K562 (cell line): ENCODE results near the gene ARHGAP33. TPM values are rescaled to one million over a fixed set of nuclear protein-coding genes. Genes with fewer than 3 reads are reported as not detected.
A peak's percentile ranks its signal among the peaks of the same experiment; 100 is the strongest.

Experiments used
- ATAC-seq: fragments of 200-7000 bp; cut with Tn5 transposase; 3 replicates; pipeline ENCODE4 v1.9.1; 2020; ENCODE audit warnings: moderate library complexity
- BruUV-seq: library from RNA; stranded (reverse); fragments of 400-500 nt; replicated peaks from 2 replicates; lab custom pipeline; 2021; lab: Mats Ljungman, UMichigan
- CTCF ChIA-PET: fragments of 300-600 bp; formaldehyde crosslinking; extraction: SDS; loops from one replicate; lab custom pipeline; 2021; ENCODE audit warnings: low intra/inter-chr PET ratio; lab: Yijun Ruan, JAX
- POLR2A ChIA-PET: fragments of 300-600, 350-650 bp; sonication (Branson Sonifier 250); formaldehyde crosslinking; extraction: SDS; loops from one replicate; lab custom pipeline; 2021; ENCODE audit warnings: antibody characterized with exemption, inconsistent platforms; lab: Yijun Ruan, JAX
- DNase-seq, 4 experiments: peaks; one replicate each; pipeline versions ENCODE4 v3.0.0 to v3.0.0-alpha.2; 2011 to 2018; ENCODE audit warnings: low spot score in 3 of 4, mixed read lengths in 3 of 4; ENCODE audit errors: extremely low read depth in 1 of 4
- FAIRE-seq: peaks from 2 replicates; lab custom pipeline; 2011; peaks lifted over from hg19 to GRCh38; lab: Jason Lieb, UNC
- H2AFZ ChIP-seq: 2 replicates; pipeline ENCODE4 v1.6.0; 2011; ENCODE audit warnings: low read depth, low read length, control low read depth, inconsistent platforms
- H3K27ac ChIP-seq: fragments of 200-600 bp; 3 replicates; pipeline ENCODE4 v1.8.0; 2011; ENCODE audit warnings: low read depth, mild to moderate bottlenecking, control low read depth, inconsistent platforms, low read length, moderate library complexity, mixed read lengths; ENCODE audit errors: extremely low read depth
- H3K27me3 ChIP-seq, 2 experiments: fragments of 300-600 bp in 1 of 2; 2 replicates in 1 of 2; 3 replicates in 1 of 2; pipeline versions ENCODE4 v1.6.0 to v1.8.0; 2011; ENCODE audit warnings: inconsistent platforms in 2 of 2, low read length in 2 of 2, mild to moderate bottlenecking in 1 of 2, mixed read lengths in 1 of 2, moderate library complexity in 1 of 2; ENCODE audit not compliant: control insufficient read depth in 2 of 2, insufficient read depth in 2 of 2
- H3K36me3 ChIP-seq: fragments of 300-600 bp; 3 replicates; pipeline ENCODE4 v1.8.0; 2011; ENCODE audit warnings: mild to moderate bottlenecking, low read length, inconsistent platforms; ENCODE audit not compliant: control insufficient read depth, insufficient read depth
- H3K4me1 ChIP-seq, 2 experiments: fragments of 200-600 bp in 1 of 2; replicated peaks in 1 of 2; 2 replicates in 1 of 2; 3 replicates in 1 of 2; pipeline versions ENCODE4 v1.5.1 to v1.8.0; 2011; ENCODE audit warnings: inconsistent platforms in 2 of 2, low read length in 2 of 2, mild to moderate bottlenecking in 1 of 2, mixed read lengths in 1 of 2, moderate library complexity in 1 of 2; ENCODE audit not compliant: control insufficient read depth in 2 of 2, insufficient read depth in 2 of 2
- H3K4me2 ChIP-seq: 2 replicates; pipeline ENCODE4 v1.6.1; 2011; ENCODE audit warnings: low read length, control low read depth, inconsistent platforms, mixed read lengths; ENCODE audit not compliant: insufficient read depth
- H3K4me3 ChIP-seq: fragments of 200-600 bp; sonication (generic), shearing (Covaris generic); 2 replicates; pipeline ENCODE4 v1.5.1; 2016; ENCODE audit warnings: control low read depth, inconsistent platforms
- H3K79me2 ChIP-seq: fragments of 200-600 bp; 3 replicates; pipeline ENCODE4 v1.8.0; 2011; ENCODE audit warnings: low read length, inconsistent platforms; ENCODE audit not compliant: control insufficient read depth, insufficient read depth
- H3K9ac ChIP-seq, 2 experiments: 2 replicates each; pipeline versions ENCODE4 v1.6.0 to v1.6.1; 2011; ENCODE audit warnings: low read depth in 2 of 2, low read length in 2 of 2, control low read depth in 1 of 2, inconsistent platforms in 1 of 2, mild to moderate bottlenecking in 1 of 2, mixed read lengths in 1 of 2; ENCODE audit not compliant: insufficient read depth in 1 of 2
- H3K9me1 ChIP-seq: one replicate; pipeline ENCODE4 v1.6.0; 2011; ENCODE audit warnings: inconsistent platforms, mild to moderate bottlenecking, low read length, moderate library complexity; ENCODE audit not compliant: control insufficient read depth, insufficient read depth
- H3K9me3 ChIP-seq: replicated peaks from 2 replicates; pipeline ENCODE4 v1.5.1; 2011; ENCODE audit warnings: low read depth, low read length, inconsistent platforms; ENCODE audit not compliant: control insufficient read depth, insufficient read depth
- H4K20me1 ChIP-seq: replicated peaks from 2 replicates; pipeline ENCODE4 v1.6.1; 2011; ENCODE audit warnings: low read length, inconsistent platforms, mixed read lengths; ENCODE audit not compliant: control insufficient read depth, insufficient read depth
- RBFOX2 ChIP-seq: fragments of 200-400 bp; formaldehyde crosslinking; IDR thresholded peaks from 2 replicates; pipeline ENCODE4 v1.6.1; 2017; ENCODE audit warnings: low read depth, mild to moderate bottlenecking, low read length, moderate library complexity
- SIN3A ChIP-seq, 2 experiments: fragments of 150-350 bp in 1 of 2; IDR thresholded peaks; 2 replicates each; pipeline ENCODE4 v1.6.1; 2011 to 2016; ENCODE audit warnings: borderline replicate concordance in 2 of 2, low read depth in 2 of 2, low read length in 2 of 2, mild to moderate bottlenecking in 2 of 2, moderate library complexity in 2 of 2; ENCODE audit not compliant: control insufficient read depth in 1 of 2
- ZNF263 ChIP-seq: sonication (generic); formaldehyde crosslinking; IDR thresholded peaks from 2 replicates; pipeline ENCODE4 v1.8.0; 2022; ENCODE audit warnings: mild to moderate bottlenecking, missing genetic modification reagents, borderline replicate concordance
- WGBS: fragments of 100-300 bp; shearing (Covaris generic); methylation state at CpG from one replicate; pipeline ENCODE4 v1.1.6; 2016; ENCODE audit warnings: low coverage, mixed read lengths; ENCODE audit not compliant: insufficient coverage; ENCODE audit errors: missing lambda C conversion rate; 5-methylcytosine and 5-hydroxymethylcytosine counted together
- in situ Hi-C: fragments of 300-500 bp; cut with MboI; formaldehyde crosslinking; loops from 4 replicates; pipeline ENCODE4 v1.15.0; 2018; ENCODE audit warnings: inconsistent platforms, mixed read lengths
- intact Hi-C: fragments of 100-400 bp; cut with micrococcal nuclease; formaldehyde crosslinking; loops from 2 replicates; pipeline ENCODE4 v1.14.2; 2022
- polyA plus RNA-seq, 8 experiments: library from polyadenylated mRNA; depleted of rRNA in 4 of 8; stranded (reverse) in 5 of 8; unstranded in 3 of 8; fragments of >200 nt; fragmentation: Nextera tagmentation in 2 of 8; fragmentation: Illumina TruSeq in 1 of 8; extraction: Ambion mirVana in 2 of 8; extraction: Trizol in 1 of 8; gene quantifications; 2 replicates each; pipeline versions ENCODE4 v1.2.1 to v1.2.3, GENCODE V29; 2011 to 2014; ENCODE audit warnings: inconsistent platforms in 1 of 8, missing spikeins in 1 of 8
- total RNA-seq, 7 experiments: library from RNA; depleted of rRNA in 6 of 7; stranded (reverse); fragments of >200 nt in 6 of 7; fragmentation: Illumina TruSeq in 2 of 7; extraction: Trizol in 2 of 7; gene quantifications; 2 replicates each; pipeline versions ENCODE4 v1.2.1 to v1.2.3, GENCODE V29; 2011 to 2021; ENCODE audit warnings: low replicate concordance in 1 of 7

ARHGAP33 gene
- total and polyA plus RNA-seq, 9 of the 15 experiments (the other 6 are each of a cell fraction or from before 2014, with no cell fraction given): 0.06 to 26.6 (median 1.6) TPM; not detected in 1

- no peak overlapping the region for H2AFZ ChIP-seq
- H3K9me3 ChIP-seq: no peaks in the 10 kb centered on the region
- TF ChIP-seq SIN3A (IDR thresholded peaks at IDR 0.05; ENCODE audit: borderline replicate concordance in 2 of 2, control insufficient read depth in 1 of 2, low read depth in 2 of 2, low read length in 2 of 2) (no peak), RBFOX2 (0 out of 2 replicates have a peak, but pooled peaks have one; percentile 18), ZNF263 (peak; percentile 79)
- TF ChIP-seq, all 486 proteins: peak for 2
- in situ Hi-C loops (no loop called here), intact Hi-C loops (no loop called here)
- Histone ChIP-seq H3K79me2 (no peaks in the 10 kb centered on the region), H3K9me1 (no peaks in the 10 kb centered on the region), H3K4me2 (no peak overlapping the region), H3K36me3 (peaks cover 6% of the 10 kb centered on the region; the same call in 1 of the 3 replicates), H3K4me1 (peaks cover 0 to 50% of the 10 kb centered on the region in 2 experiments; a peak in 2 of 5 replicates), H3K4me3 (no peak overlapping the region), H3K9ac (peak overlapping the region in 1 of 2 experiments; percentile 13; a peak in 1 of 4 replicates), H3K27ac (no peak overlapping the region), H3K27me3 (no peaks in the 10 kb centered on the region), H4K20me1 (no peaks in the 10 kb centered on the region)
- WGBS: 74% methylated on average over 22 of the region's 31 CpGs
- ChIA-PET CTCF (no interaction called here), POLR2A (interaction anchor here (0.5 kb wide), 1 partner anchor 38 kb away, joined by 4 read pairs; the partner anchor contains the start of gene LIN37)
- ATAC-seq (no peak), FAIRE-seq (no peak), DNase-seq (no peak)
- BruUV-seq: no TSS peak
Measured at GRCh38 chr19:35786299-35787160, 11.2 kb downstream of the ARHGAP33 start.
